HTERT RPE-1 (cell line): ENCODE measurements around the gene ZBTB20.

Experiments
- in situ Hi-C: fragments of 300-500 bp; cut with MboI; formaldehyde crosslinking; loops from 4 replicates; pipeline ENCODE4 v1.14.3; 2020; ENCODE audit warnings: low sequenced_read_pairs

ZBTB20 gene

DNA sequence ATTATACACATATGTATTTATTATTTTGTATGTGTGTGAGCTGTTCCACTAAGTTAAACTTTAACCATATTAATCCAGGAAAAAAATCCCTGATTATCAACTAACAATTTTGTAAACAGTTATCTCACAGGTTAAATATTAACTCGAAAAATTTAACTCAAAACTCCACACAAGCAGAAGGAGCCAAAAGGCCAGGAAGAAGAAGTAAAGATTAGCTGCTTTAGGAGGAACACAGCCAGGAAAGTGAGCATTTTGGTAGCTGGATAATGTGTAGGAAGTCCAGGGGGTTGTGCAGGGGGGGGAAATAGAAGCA is 428.2 kb downstream of the ZBTB20 start:
- in situ Hi-C loops = no loop called here

- in situ Hi-C loops = no loop called here
Observed at GRCh38 chr3:114718071-114718897, 428.8 kb downstream of the ZBTB20 start.

GRCh38 chr3:114716916-114717315 is 430.2 kb downstream of the ZBTB20 start:
- in situ Hi-C loops = no loop called here

DNA sequence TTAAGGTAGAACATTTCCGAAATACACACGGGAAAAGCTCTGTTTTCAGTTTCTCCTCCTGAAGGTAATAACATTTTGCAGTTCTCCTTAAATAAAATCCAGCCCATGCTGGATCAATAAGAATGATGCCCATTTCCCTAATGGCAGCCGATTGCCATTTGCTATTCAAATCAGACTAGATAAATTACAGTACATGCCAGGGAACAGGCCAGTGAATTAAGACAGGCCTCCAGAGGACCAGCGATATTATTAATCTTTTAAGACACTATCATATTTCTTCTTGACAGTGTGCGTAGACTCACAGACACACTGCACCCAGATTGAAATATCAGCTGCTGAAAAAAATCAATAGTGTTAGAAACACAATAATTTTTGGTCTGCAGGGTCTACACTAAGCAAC is 431.0 kb downstream of the ZBTB20 start:
- in situ Hi-C loops = no loop called here

DNA sequence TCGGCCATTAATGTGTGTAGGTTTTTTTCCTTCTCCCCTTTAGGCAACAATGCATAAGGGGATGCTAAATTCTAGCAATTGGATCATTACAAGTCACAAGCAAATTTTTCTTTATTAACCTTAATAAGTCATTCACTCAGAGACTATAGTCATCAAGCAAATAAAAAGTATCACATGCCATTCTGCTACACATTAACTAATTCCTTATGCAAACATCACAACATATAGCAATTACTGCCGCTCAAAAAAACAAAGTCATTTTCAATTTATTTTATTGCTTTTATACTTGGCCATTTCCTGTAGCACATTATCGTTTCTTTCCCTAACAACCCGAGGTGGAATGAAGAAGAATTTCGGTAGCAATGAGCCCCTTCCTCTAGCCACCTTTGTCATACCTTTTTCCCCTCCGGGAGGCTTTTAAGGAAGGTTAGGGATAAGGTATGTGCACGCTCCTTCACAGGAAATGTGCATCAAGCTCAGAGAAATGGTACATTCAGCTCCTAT is 432.1 kb downstream of the ZBTB20 start:
- in situ Hi-C loops = no loop called here

- in situ Hi-C loops = no loop called here
Observed at GRCh38 chr3:114714237-114714636, 432.9 kb downstream of the ZBTB20 start.

GRCh38 chr3:114712728-114713492 is 434.2 kb downstream of the ZBTB20 start:
- in situ Hi-C loops = no loop called here

DNA sequence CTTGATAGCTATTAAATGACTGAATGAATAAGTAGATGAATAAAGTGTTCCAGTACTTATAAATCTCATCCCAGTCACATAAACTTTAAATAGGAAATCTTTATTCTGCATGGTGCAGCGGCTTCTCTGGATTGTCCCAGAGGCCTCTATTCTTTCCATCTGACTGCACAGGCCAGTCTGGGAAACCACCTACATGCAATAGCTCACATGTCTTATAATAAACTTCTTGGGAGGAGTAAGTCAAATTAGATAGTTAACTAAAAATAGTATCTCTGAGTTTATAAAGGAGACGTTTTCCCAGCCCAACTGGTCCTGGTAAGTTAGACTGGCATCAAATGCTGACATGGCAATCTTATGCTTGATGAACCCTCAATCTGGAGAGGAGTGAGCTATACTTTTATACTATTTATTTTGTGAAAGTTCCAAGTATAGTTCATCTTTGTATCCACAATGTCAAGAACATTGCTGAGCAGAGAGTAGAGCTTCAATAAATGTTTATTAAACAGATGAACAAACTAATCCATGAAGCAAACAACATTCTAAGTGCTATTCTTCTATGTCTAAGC is 435.7 kb downstream of the ZBTB20 start:
- in situ Hi-C loops = no loop called here

DNA sequence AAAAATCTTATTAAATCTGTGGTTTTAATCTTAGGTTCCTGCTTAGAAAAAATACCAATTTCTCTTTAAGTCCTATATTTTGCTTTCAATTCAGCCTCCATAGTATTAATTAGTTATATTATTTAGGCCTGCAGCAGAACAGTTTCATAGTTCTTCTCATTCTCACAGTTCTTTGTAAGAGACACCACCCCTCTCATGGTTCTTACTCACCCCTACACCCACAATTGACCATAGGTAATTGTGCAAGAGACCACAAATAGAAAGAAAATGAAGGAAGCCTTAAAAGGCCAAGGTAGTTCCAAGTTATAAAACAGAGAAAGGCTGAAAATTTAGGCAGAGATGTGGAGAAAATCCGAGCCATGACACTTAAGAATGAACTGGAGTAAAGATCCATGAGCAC is 438.0 kb downstream of the ZBTB20 start:
- in situ Hi-C loops = no loop called here

- in situ Hi-C loops = no loop called here
Observed at GRCh38 chr3:114707252-114707860, 439.7 kb downstream of the ZBTB20 start.

- in situ Hi-C loops = no loop called here
Observed at GRCh38 chr3:114706591-114707232, 440.4 kb downstream of the ZBTB20 start.

DNA sequence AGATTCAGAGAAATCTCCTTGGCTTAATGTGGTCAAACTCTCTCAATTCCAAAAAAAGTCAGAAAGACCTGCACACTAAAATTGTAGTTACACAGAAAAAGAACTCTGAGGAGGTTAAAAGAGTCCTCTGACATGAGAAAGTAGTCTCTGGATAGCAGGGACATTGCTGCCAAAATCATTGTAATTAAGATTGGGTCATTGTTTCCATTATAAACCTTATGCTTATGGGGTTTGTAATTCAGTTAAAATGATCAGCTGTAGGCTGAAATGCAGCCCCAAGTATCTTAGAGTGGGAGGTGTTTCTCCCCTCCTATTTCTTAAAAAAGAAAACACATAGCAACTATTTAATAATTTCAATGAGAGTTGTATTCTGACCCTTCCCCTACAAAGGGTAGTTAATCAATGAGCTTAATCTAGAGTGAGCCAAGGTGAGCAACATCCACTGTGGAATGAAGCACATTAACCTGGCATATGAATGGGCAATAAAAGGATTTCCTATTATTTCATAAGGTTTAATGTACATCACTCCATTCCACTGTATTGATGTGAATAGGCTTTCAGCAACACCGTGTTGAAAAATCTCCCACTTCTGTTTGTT is 446.4 kb downstream of the ZBTB20 start:
- in situ Hi-C loops = no loop called here

- in situ Hi-C loops = no loop called here
Observed at GRCh38 chr3:114698146-114699105, 448.7 kb downstream of the ZBTB20 start.

GRCh38 chr3:114697401-114697800 is 449.7 kb downstream of the ZBTB20 start:
- in situ Hi-C loops = no loop called here

- in situ Hi-C loops = no loop called here
Observed at GRCh38 chr3:114694251-114694650, 452.8 kb downstream of the ZBTB20 start.

DNA sequence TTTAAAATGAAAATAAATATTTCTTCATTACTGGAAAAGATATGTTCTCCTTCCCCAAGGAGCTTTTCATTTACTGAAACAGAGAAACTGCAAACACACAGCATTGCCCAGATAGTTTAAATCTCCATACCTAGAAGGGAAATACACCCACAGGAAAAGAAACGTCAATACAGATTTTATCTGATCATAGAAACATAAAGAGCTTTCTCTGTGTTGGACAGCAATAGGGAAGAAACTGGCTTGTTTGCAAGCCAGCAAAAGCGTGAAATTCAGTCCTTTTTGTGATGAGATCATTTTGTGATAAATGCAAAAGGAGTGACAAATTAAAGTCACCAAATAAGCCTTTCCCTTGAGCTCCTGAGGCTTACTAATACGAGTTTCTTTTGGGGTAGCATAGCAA is 455.2 kb downstream of the ZBTB20 start:
- in situ Hi-C loops = no loop called here

DNA sequence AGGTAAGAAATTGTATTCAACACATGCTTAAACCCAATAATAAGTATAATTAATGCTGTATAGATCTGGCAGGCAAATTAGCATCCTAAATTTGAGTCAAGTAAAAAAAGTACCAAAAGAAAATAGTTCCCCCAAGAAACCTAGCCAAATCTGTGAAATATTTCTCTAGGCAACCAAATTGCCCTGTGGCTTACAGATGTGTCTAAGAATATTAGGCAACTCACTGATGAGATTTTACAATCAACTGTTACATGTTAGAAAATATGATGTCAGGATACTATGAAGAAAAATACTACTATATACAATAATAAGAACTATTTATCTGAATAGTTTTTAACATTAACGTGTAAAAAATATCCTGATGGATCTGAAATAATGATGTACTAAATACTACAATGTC is 456.2 kb downstream of the ZBTB20 start:
- in situ Hi-C loops = no loop called here

GRCh38 chr3:114687151-114687550 is 459.9 kb downstream of the ZBTB20 start:
- in situ Hi-C loops = no loop called here

GRCh38 chr3:114686621-114687020 is 460.5 kb downstream of the ZBTB20 start:
- in situ Hi-C loops = no loop called here
